Activated T-cell treated with anti-CD3 and anti-CD28 coated beads, Interleukin-2, amount 50 U/mL, for 24 hours (primary cell): ENCODE data around the gene ZNF282.

Source experiments
- DNase-seq: peaks from one replicate; pipeline ENCODE4 v3.0.0-alpha.2; 2020
- H3K27ac Mint-ChIP-seq: 2 replicates; pipeline ENCODE4 v1.8.0; 2020; ENCODE audit warnings: mild to moderate bottlenecking, mixed read lengths
- H3K27me3 Mint-ChIP-seq: 2 replicates; pipeline ENCODE4 v1.8.0; 2020; ENCODE audit warnings: mixed read lengths
- H3K36me3 Mint-ChIP-seq: 2 replicates; pipeline ENCODE4 v1.8.0; 2020; ENCODE audit warnings: low read depth, mixed read lengths
- H3K4me1 Mint-ChIP-seq: 2 replicates; pipeline ENCODE4 v1.8.0; 2020; ENCODE audit warnings: low read depth, mixed read lengths
- H3K4me3 Mint-ChIP-seq: 2 replicates; pipeline ENCODE4 v1.8.0; 2020; ENCODE audit warnings: mild to moderate bottlenecking, moderate library complexity, mixed read lengths
- H3K9me3 Mint-ChIP-seq: 2 replicates; pipeline ENCODE4 v1.8.0; 2020; ENCODE audit warnings: mixed read lengths

Gene ZNF282

DNA sequence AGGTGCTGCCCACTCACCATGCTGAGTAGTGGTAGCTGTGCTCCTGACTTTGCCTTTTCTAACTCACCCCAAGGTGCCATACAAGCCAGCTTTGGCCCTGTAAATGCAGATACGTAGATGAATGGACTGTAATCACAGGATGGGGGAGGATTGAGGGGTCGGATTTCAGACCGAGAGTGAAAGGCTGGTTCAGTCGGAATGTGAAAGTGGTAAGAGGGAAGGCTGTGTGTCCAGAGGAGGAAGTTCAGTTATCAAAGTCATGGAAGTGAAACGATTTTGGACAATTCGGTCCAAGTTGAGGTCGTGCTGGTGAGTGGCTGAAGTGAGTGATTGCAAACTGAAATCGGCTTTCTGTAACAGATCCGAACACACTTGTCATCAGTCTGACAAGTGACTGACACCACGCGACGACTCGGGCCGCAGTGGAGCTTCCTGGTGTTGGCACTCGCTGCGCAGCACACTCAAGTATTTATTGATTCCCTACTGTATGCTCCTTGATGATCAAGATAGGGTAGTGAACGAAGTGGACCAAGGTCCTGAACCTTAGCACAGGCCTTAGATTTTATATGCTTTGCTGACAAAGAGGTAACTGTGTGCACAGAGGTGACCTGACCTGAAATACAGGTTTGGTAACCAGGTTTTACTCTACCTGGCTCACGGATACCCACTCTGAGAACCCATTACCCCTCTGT is 10.5 kb downstream of the ZNF282 start:
- H3K27me3 Mint-ChIP-seq: no peaks in the 10 kb centered on the region
- H3K9me3 Mint-ChIP-seq: no peaks in the 10 kb centered on the region
- peaks cover 96% of the 10 kb centered on the region for H3K36me3 Mint-ChIP-seq
- H3K4me3 Mint-ChIP-seq: no peak overlapping the region
- peak overlapping the region; percentile 26 for H3K27ac Mint-ChIP-seq
- peaks cover 58% of the 10 kb centered on the region for H3K4me1 Mint-ChIP-seq
- DNase-seq: no peak

- H3K4me3 Mint-ChIP-seq: no peak overlapping the region
- peaks cover 56% of the 10 kb centered on the region for H3K4me1 Mint-ChIP-seq
- H3K27me3 Mint-ChIP-seq: no peaks in the 10 kb centered on the region
Measured at GRCh38 chr7:149207324-149208035, 12.1 kb downstream of the ZNF282 start.

GRCh38 chr7:149209518-149210269 is 14.3 kb downstream of the ZNF282 start:
- Mint-ChIP-seq H3K27me3 (no peaks in the 10 kb centered on the region), H3K27ac (peak overlapping the region; percentile 99), H3K36me3 (peaks cover 94% of the 10 kb centered on the region), H3K4me1 (peaks cover 36% of the 10 kb centered on the region), H3K9me3 (no peaks in the 10 kb centered on the region), H3K4me3 (peak overlapping the region; percentile 58)
- DNase-seq: peak; percentile 86

More at GRCh38 chr7:149207324-149208035, 12.1 kb downstream of the ZNF282 start:
- no peak for DNase-seq
- no peaks in the 10 kb centered on the region for H3K9me3 Mint-ChIP-seq
- H3K36me3 Mint-ChIP-seq: peaks cover 94% of the 10 kb centered on the region
- H3K27ac Mint-ChIP-seq: peak overlapping the region; percentile 99

- H3K4me1 Mint-ChIP-seq: peaks cover 36% of the 10 kb centered on the region
- peak overlapping the region; percentile 99 for H3K27ac Mint-ChIP-seq
- H3K4me3 Mint-ChIP-seq: peak overlapping the region; percentile 58
- no peak for DNase-seq
- H3K9me3 Mint-ChIP-seq: no peaks in the 10 kb centered on the region
- peaks cover 99% of the 10 kb centered on the region for H3K36me3 Mint-ChIP-seq
- no peaks in the 10 kb centered on the region for H3K27me3 Mint-ChIP-seq
Measured at GRCh38 chr7:149210551-149210950, 15.2 kb downstream of the ZNF282 start.

DNA sequence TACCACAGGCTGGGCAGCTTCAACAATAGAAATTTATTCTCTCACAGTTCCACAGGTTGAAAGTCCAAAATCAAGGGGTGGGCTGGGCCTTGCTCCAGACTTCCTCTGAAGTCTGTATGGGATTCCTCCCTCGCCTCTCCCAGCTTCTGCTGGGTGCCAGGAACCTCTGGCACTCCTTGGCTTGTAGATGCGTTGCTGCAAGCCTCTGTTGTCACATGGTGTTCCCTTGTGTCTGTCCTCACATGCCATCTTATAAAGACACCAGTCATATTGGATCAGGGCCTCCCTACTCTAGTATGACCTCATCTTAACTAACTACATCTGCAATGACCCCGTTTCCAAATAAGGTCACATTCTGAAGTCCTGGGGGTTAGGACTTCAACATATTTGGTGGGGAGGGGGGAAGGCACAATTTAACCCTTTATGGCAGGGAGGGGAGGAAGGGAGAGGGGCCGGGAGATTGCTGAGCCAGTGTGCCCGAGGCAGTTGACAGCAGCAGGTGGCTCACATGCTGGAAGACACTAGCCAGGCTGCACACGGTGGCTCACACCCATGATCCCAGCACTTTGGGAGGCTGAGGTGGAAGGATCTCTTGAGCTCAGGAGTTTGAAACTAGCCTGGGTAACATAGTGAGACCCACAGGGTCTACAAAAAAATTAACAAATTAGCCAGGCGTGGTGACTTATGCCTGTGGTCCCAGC is 18.8 kb downstream of the ZNF282 start:
- Mint-ChIP-seq H3K36me3 (peaks cover 99% of the 10 kb centered on the region), H3K4me3 (no peak overlapping the region), H3K27me3 (no peaks in the 10 kb centered on the region), H3K27ac (peak overlapping the region; percentile 68), H3K9me3 (no peaks in the 10 kb centered on the region), H3K4me1 (peaks cover 34% of the 10 kb centered on the region)
- DNase-seq: no peak

DNA sequence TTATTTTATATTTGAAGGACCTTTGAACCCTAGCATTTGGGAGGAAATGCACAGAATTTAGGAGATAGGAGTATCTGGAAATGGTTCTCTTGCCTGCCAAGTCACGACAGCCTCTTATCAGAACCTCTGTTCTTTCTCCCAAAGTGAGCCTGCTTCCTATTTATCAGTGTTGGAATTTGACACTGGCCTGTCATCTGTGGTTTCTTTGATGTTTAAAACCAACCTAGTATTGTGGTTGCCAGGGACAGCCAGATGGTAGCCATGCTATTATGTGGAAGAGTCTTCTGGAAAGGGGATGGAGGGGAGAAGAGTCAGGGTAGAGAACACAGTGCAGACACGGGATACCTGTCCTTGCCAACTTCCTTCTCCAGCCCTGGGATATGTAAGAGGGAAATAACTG is 21.1 kb downstream of the ZNF282 start:
- no peaks in the 10 kb centered on the region for H3K9me3 Mint-ChIP-seq
- no peaks in the 10 kb centered on the region for H3K27me3 Mint-ChIP-seq
- no peak overlapping the region for H3K27ac Mint-ChIP-seq
- H3K4me3 Mint-ChIP-seq: no peak overlapping the region
- DNase-seq: no peak
- H3K4me1 Mint-ChIP-seq: peaks cover 14% of the 10 kb centered on the region
- H3K36me3 Mint-ChIP-seq: peaks cover 96% of the 10 kb centered on the region

DNA sequence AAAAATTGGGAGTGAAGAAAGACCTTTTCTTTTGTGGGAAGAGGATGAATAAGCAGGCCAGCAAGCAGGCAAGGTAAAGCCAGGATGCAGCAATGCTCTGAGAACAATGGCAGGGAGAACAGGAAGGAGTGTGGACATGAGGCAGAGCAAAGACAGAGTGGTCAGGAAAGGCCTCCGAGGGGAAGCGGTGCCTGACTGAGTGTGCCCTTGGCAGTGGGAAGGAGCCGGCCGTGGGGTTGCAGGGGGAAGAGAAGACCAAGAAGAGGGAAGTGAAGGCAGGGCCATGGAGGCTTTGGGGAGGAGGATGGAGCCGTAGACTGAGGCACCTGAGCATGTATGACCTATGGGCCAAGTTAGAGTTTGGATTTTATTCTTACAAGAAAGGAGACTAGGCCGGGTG is 22.2 kb downstream of the ZNF282 start:
- peak overlapping the region; percentile 58 for H3K27ac Mint-ChIP-seq

GRCh38 chr7:149218469-149219420 is 23.4 kb downstream of the ZNF282 start:
- DNase-seq: no peak
- Mint-ChIP-seq H3K9me3 (no peaks in the 10 kb centered on the region), H3K36me3 (peaks cover 93% of the 10 kb centered on the region), H3K27ac (peak overlapping the region; percentile 61), H3K27me3 (no peaks in the 10 kb centered on the region), H3K4me3 (no peak overlapping the region), H3K4me1 (peaks cover 11% of the 10 kb centered on the region)

More for the DNA sequence above, 22.2 kb downstream of the ZNF282 start:
- H3K36me3 Mint-ChIP-seq: peaks cover 95% of the 10 kb centered on the region
- H3K4me3 Mint-ChIP-seq: no peak overlapping the region
- H3K9me3 Mint-ChIP-seq: no peaks in the 10 kb centered on the region
- no peak for DNase-seq
- H3K4me1 Mint-ChIP-seq: peaks cover 11% of the 10 kb centered on the region
- H3K27me3 Mint-ChIP-seq: no peaks in the 10 kb centered on the region

GRCh38 chr7:149220534-149220933 is 25.2 kb downstream of the ZNF282 start:
- DNase-seq: no peak
- Mint-ChIP-seq H3K4me3 (no peak overlapping the region), H3K9me3 (no peaks in the 10 kb centered on the region), H3K4me1 (peaks cover 11% of the 10 kb centered on the region), H3K27ac (no peak overlapping the region), H3K36me3 (peaks cover 89% of the 10 kb centered on the region), H3K27me3 (no peaks in the 10 kb centered on the region)

DNA sequence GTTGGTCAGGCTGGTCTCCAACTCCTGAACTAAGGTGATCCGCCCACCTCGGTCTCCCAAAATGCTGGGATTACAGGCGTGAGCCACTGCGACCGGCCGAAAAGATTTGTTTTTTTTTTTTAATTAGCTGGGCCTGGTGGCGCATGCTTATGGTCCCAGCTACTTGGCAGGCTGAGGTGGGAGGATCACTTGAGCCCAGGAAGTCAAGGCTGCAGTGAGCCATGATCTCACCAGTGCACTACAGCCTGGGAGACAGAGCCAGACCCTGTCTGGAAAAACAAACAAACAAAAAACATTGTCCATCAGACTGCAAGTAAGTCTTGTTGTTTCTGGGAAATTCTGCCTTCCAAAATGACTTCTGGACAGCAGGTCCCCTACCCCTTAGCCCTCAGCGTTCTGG is 27.8 kb downstream of the ZNF282 start:
- no peak for DNase-seq
- Mint-ChIP-seq H3K4me1 (peaks cover 4% of the 10 kb centered on the region), H3K27ac (no peak overlapping the region), H3K9me3 (no peaks in the 10 kb centered on the region), H3K27me3 (no peaks in the 10 kb centered on the region), H3K4me3 (no peak overlapping the region), H3K36me3 (peaks cover 71% of the 10 kb centered on the region)

DNA sequence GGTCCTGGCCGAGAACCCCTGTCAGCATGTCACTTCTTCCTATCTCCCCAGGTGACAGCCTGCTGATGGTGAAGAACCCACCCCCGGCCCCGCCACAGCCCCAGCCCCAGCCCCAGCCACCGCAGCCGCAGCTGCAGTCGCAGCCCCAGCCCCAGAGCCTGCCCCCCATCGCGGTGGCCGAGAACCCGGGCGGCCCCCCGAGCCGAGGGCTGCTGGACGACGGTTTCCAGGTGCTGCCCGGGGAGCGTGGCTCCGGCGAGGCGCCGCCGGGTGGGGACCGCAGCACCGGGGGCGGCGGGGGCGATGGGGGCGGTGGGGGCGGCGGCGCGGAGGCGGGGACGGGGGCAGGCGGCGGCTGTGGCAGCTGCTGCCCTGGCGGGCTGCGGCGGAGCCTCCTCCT is 28.4 kb downstream of the ZNF282 start:
- Mint-ChIP-seq H3K36me3 (peaks cover 65% of the 10 kb centered on the region), H3K27me3 (no peaks in the 10 kb centered on the region), H3K9me3 (no peaks in the 10 kb centered on the region), H3K4me1 (no peaks in the 10 kb centered on the region), H3K4me3 (no peak overlapping the region), H3K27ac (no peak overlapping the region)
- DNase-seq: no peak

GRCh38 chr7:149224352-149224751 is 29.0 kb downstream of the ZNF282 start:
- Mint-ChIP-seq H3K36me3 (peaks cover 59% of the 10 kb centered on the region), H3K27me3 (no peaks in the 10 kb centered on the region), H3K4me1 (peaks cover under 1% of the 10 kb centered on the region), H3K4me3 (no peak overlapping the region), H3K9me3 (no peaks in the 10 kb centered on the region), H3K27ac (no peak overlapping the region)
- no peak for DNase-seq

GRCh38 chr7:149225106-149225505 is 29.8 kb downstream of the ZNF282 start:
- DNase-seq: no peak
- H3K9me3 Mint-ChIP-seq: no peaks in the 10 kb centered on the region
- peaks cover 51% of the 10 kb centered on the region for H3K36me3 Mint-ChIP-seq
- peaks cover 2% of the 10 kb centered on the region for H3K4me1 Mint-ChIP-seq
- H3K27ac Mint-ChIP-seq: no peak overlapping the region
- H3K27me3 Mint-ChIP-seq: peaks cover 2% of the 10 kb centered on the region
- no peak overlapping the region for H3K4me3 Mint-ChIP-seq
